Coronary artery (tissue), 2 donors: ENCODE data around the gene MOK.

Experiments
- DNase-seq: peaks from one replicate; pipeline ENCODE4 v3.0.0-alpha.2; 2017; ENCODE audit warnings: low spot score
- H3K27ac ChIP-seq, 2 donors: fragments of 200-600 bp; sonication (generic); one replicate each; pipeline ENCODE4 v1.5.1; 2016 to 2019
- H3K4me3 ChIP-seq: fragments of 200-600 bp; sonication (generic); 2 replicates; pipeline ENCODE4 v1.5.1; 2016; ENCODE audit warnings: mild to moderate bottlenecking, moderate library complexity
- CTCF ChIP-seq: fragments of 200-600 bp; sonication (generic); IDR thresholded peaks from one replicate; pipeline ENCODE4 v1.5.1; 2019; ENCODE audit warnings: antibody characterized with exemption

Gene MOK

GRCh38 chr14:102212845-102213244, 92.1 kb downstream of the MOK start:
- H3K27ac ChIP-seq = no peak overlapping the region
- no peak for DNase-seq
- no peak overlapping the region for H3K4me3 ChIP-seq
- TF ChIP-seq CTCF = no peak

GRCh38 chr14:102212356-102212755, 92.6 kb downstream of the MOK start:
- H3K4me3 ChIP-seq = no peak overlapping the region
- no peak for TF ChIP-seq CTCF
- DNase-seq = no peak
- H3K27ac ChIP-seq = no peak overlapping the region

GRCh38 chr14:102211240-102211639, 93.7 kb downstream of the MOK start:
- no peak overlapping the region for H3K27ac ChIP-seq
- TF ChIP-seq CTCF = no peak
- DNase-seq = no peak
- no peak overlapping the region for H3K4me3 ChIP-seq

- TF ChIP-seq CTCF = no peak
- DNase-seq = no peak
- H3K27ac ChIP-seq = no peak overlapping the region
These were observed 94.4 kb downstream of the MOK start for GRCh38 chr14:102210421-102211042.

GRCh38 chr14:102209224-102209966, 95.6 kb downstream of the MOK start:
- no peak overlapping the region for H3K4me3 ChIP-seq
- TF ChIP-seq CTCF = no peak
- H3K27ac ChIP-seq = no peak overlapping the region
- no peak for DNase-seq

More at GRCh38 chr14:102210421-102211042, 94.4 kb downstream of the MOK start:
- H3K4me3 ChIP-seq = no peak overlapping the region

GRCh38 chr14:102208741-102209140, 96.2 kb downstream of the MOK start:
- Histone ChIP-seq H3K27ac (no peak overlapping the region), H3K4me3 (no peak overlapping the region)
- DNase-seq = no peak
- no peak for TF ChIP-seq CTCF

- Histone ChIP-seq H3K27ac (no peak overlapping the region), H3K4me3 (no peak overlapping the region)
- no peak for TF ChIP-seq CTCF
- no peak for DNase-seq
These were observed 97.1 kb downstream of the MOK start for GRCh38 chr14:102207831-102208365.
